ENCODE measurements around the gene OSGEPL1.

DNA sequence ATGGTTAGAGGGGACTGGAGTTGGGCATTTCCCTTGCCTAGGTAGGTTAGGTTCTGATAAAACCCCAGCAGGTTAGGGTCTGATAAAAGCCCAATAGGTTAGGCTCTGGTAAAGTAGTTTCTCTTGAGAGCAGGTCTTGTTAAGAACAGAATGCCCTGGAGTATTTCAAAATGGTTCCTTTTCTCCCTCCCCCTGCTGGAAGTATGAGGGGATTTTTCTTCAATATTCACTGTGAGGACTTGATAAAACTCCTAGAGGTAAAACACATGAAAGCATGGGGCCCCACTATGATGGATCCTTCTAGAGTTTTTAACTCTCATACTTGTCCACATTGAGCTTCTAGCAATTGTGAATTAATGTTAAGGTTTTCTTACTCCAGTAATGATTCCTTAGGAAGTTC is 60.5 kb downstream of the OSGEPL1 start:
- TF ChIP-seq EZH2 (IDR thresholded peaks at IDR 0.05; ENCODE audit: insufficient read depth, poor library complexity, severe bottlenecking) (no peak), EZH2phosphoT487 (IDR thresholded peaks at IDR 0.05; ENCODE audit: insufficient read depth, low read depth) (no peak)
